CD4-positive, alpha-beta T cell treated with Interleukin-6 at 100 ng/mL for 8 hours (primary cell): Measurements from ENCODE around the gene TSPAN2.

Experiments
- DNase-seq: peaks from one replicate; pipeline ENCODE4 v3.0.0-alpha.2; 2020; ENCODE audit warnings: mixed read lengths, low spot score

The TSPAN2 gene

DNA sequence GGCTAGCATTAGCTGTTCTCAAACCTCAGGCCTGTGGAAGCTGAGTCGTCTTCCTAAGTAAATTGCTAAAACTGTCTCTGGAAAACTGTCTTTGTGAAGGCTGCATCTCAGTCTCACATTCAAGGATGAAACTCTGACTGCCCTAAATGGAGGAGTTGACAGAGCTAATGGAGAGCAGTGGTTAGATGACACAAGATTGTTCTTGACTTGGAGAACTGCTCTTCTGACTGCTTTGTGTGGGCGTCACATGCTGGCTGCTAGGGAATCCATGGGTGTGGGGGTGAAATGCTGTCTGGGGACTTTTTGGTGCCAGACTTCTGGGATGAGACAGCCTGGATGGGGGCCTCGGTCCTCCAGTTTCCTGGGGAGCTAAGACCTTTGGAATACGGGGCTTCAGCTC, 24.5 kb upstream of the TSPAN2 start:
- no peak for DNase-seq

DNA sequence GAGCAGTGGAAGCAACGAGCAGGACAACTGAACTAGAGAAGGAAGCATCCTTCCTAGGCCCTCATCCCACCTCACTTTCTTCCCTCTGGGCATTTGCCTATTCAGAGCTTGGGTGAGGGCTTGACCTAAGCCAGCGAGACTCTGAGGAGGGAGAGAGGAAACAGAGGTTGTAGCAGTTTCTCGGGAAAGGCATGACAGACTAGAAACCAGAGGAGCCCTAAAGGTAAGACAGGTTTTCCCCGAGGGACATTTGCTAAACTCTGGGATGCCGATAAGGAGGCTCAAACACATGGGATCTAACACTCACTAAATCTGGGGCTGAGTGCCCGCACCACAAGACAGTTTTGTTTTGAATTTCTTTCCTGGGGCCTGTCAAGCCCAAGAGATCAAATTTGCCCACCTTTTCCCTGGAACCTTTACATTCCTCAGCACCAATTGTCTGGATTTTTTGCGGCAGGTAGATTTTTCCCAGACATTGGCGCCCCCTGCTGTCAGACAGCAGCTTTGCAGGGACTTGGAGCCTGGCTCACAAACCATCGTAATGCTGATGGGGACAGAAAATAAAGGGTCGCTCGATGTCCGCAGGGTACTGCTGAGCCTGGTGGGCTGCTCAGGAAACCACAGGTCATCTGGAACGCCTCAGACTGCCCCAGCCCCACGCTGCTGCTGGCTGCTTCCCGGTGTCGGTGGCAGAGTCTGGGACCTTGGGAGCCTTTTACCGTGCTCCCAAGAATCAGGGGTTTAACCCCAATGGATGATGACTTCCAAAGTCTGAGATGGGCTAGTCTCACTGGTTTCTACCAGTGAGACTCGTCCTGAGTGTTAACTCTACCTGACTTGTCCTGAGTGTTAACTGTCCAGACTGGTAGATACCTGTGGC, 23.4 kb upstream of the TSPAN2 start:
- DNase-seq, result peak; percentile 31

DNA sequence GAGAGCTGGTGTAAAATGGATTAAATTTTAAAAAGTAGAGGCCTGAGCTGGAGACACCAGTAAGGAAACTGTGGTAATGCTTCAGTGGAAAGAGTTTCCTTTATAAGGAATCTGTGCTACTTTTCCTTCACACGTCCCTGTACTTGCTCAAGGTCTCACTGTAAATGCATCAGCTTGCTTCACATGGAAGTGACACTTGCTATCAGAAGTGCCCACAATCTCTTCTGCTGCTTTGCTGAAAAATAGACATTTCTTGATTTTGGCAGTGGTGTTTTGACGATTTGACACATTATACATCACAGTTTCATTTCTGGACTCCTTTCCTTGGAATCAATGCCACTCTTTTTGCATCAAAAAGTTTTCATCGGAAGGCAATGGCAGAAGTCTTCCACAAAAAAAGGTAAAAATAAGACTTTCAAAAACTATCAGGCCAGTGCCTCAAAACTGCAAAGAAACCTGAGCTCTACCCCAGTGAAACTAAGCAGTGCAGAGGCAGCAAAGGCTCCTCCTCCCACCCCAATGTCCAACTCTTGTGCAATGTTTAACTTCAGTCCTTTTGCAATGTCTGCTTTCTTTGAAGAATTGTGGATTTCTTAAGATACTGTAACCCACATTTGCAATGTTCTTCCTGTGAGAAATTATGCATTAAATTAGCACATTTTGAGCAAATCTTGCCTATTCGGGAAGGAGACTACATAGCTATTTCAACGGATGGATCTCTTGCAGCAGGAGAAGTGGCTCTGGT, 18.4 kb upstream of the TSPAN2 start:
- no peak for DNase-seq

DNA sequence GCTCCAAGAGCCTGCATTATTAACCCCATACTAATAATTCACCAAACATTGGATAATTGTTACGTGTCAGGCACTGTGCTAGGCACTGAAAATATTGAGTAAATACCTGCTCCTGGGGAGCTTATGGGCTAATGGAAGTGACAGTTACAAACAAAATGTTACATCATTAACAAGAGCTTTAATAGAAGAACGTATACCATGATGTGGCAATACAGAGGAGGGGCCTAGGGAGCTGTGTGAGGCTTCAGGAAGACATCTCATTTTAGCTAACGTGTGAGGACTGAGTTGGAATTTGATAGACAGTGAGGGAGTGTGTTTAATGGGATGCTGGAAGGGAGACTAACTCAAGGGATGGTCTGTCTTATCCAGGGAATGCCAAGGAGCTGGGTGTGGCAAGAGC, 16.5 kb upstream of the TSPAN2 start:
- no peak for DNase-seq

DNA sequence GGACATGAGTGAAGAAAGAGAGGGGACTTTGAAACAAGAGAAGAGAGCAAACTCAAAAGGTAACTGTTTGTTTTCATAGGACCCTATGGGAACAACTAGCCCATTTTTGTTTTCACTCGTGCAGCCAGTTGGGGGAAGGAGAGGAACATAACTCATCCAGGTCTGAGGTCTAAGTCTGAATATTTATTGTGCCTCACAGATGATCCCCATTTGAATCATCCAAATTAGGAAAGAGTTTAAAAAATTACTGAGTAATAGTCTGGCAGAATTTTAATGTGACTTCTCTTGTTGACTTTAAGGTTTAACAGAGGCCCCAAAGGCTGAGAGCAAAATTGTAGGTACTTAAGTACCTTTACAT, 10.4 kb upstream of the TSPAN2 start:
- no peak for DNase-seq

DNA sequence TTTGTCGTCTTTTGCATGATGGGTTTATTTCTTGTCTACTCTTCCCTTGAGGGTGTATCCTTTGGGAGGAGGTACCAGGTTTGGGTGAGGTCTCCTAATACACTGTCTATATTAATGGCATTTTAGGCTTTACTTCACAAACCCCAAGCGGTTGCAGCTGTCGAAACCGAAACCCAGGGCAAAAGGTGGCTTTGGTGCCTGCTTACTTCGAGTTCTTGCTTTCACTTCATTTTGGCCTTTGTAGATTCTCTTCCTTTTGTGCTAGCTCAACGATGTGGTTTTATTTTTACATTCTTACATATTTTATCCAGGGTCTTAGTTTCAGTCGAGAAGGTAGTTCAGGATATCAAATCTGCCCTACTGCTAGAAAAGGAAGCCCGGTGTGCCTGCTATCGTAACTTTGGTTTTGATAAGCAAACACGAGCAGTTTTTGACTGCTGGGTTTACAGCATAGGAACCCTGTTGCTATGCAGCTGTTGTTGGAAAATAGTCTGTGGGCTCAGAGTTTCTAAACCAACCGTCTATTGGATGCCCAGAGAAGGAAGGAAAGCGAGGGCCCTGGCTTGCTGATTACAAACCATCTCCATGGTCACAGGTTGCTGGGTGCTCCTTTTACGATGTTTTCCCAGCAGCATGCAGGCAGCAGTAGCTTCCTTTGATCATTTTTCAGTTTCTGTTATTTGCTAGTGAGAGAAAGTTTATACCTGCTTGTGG, 9.8 kb upstream of the TSPAN2 start:
- peak; percentile 81 for DNase-seq

DNA sequence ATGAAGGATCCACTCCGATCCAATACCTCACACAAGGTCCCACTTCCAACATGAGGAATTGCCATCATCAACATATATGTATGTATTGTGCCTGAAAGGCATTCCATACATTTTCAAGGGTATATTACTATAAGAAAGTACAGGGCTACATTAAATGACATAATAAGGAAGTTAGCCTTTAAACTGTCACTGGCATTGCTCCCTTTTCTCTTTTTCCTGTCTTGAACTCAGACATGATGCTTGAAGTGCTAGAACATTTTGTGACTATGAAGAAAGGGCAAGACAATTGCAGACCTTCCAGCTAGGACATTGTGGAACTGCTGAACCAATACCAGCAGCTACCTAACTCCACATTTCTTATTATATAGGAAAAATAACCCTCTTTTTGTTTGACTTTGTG, 2.9 kb upstream of the TSPAN2 start:
- DNase-seq, result no peak

DNA sequence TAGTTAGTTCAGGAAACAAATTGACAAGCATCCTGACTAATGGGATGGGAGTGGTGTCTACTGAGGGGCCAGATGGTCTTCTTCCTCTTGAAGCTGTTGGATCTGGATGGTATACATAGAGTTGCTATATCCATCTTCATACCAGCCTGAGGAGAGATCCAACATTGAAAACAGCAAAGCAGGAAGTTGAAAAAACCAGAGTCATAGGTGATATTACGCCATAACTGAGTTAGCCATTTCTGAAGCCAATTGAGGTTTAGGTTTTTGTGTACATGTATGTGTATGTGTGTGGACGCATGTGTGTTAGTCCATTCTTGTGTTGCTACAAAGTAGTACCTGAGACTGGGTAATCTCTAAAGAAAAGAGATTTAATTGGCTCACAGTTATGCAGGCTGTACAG, 2.3 kb upstream of the TSPAN2 start:
- no peak for DNase-seq

DNA sequence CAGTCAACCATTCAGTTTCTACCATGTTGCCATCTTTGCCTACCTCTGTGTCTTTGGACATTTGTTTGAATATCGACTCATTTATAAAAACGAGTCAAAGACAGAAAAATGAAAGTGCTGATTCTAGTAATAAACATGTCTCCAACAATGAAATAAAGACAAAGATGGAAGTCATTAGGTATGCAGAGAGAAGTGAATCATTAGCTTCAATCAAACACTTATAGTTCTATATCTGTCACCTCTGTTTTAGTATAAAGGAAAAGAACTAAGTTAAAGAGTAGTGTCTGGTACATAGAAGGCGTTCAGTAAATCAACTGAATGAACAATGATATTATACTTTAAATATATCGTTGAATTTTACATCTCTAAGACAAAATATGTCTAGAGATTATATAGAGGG, 1.7 kb upstream of the TSPAN2 start:
- DNase-seq, result no peak

DNA sequence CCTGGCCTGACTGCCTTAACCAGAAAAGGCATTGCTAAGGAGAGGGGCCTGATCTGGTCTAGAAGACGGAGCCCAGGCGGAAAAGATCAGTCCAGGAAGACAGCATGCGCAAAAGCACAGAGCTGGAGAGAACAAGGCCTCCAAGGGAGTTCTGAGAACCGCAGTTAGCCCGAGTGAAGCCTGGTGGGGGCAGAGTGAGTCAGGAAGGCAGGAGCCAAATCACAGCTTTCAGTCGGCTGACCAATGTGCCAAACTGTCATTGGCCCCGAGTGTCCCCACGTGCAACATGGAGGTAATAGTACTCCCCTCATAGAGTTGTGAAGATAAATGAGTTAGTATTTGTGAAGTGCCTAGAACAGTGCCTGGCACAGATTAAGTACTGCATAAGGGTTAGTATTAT, 1.2 kb upstream of the TSPAN2 start:
- no peak for DNase-seq

DNA sequence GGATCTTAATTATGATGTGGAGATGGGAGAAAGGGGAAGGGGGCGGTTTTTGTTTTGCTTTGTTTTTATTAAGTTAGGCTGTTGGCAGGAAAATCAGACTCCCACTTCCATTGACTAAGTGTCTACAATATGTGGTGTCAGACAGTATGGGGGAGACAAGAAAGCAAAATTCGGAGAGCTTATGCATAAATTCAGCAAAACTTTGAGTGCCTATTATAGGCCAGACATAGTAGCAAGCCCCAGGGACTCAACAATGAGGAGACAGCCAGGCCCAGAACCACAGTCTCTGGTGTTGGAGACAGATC, 835 bp upstream of the TSPAN2 start:
- no peak for DNase-seq

DNA sequence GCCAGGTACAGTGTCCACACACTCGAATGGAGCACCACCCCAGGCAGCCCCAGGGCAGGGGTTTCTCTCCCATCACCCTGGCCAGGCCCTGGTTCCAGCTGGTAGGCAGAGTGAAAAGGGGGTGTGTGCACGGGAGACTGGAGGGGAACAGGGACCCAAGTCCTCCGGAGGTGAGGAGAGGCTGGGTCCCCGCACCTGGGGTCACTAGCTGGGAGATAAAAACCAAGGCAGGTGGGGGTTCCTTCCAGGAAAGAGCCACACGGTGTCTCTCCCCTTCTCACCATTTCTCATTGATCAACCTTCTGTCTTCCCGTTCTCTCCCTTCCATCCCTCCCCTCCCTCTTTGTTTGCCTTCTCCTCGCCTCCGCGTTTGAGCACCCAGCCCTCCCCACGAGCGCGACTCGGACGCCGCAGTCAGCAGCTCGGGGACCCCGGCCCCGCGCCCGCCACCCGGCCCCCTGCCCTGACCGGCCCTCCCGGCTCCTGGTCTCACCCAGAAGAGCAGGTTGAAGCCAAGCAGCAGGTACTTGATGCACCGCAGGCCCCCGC, 358 bp downstream of the TSPAN2 start:
- no peak for DNase-seq

DNA sequence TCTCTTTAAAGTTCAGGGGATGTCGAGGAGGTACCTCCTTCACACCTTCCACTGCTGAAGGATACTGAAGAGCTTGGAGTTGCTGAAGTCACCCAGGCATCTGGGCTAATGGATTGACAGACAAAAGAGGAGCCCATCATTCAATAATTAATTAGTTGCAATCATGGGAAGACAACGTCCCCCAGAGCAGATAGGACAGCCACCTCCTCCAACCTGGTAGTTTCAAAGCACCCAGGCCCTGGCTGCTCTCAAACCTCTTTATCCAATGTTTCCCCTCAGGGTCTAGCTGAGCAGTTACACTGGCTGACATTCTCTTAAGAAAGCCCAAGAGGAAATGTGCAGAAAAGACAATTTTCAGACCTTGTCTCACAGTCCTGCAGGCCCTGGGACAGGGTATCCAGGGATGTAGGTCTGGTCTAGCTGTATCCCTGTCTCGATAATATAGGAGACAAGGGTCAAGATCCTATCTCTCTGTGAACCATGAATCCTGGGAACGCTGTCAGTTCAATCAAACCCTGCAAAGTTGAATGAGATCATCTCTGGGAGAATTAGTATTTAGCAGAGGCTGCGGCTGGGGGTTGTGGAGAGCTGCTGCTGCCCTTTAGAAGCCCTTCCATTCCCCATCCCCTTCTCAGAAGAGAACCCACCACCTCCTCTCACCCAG, 1.1 kb downstream of the TSPAN2 start:
- no peak for DNase-seq

DNA sequence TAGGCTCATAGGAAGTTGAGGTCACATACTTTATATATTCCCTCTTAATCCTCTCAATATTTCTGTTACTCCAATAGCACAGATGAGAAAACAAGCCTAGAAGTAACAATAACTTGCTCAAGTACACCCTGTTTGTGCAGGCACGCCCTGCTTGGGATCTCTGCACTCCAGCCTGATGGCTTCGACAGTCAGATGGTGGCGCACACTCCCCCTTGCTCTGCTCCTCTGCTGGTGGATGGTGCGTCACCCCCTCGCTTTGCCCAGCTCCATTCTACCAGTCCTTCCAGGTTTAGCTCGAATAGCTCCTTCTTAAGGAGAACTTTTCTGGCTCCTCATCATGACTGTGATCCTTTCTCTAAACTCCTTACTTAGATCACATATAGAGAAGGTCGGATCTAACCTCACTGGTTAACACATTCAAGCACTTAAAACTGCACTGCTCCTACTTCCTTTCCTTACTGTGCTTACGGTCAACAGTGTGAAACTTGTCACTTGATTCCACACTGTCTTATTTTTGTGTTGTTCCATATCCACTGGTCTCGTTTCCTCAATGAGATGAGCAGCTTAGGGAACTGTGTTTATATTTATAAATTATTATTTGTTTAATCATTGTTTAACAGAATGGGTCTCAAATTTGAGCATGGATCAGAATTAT, 3.0 kb downstream of the TSPAN2 start:
- no peak for DNase-seq

DNA sequence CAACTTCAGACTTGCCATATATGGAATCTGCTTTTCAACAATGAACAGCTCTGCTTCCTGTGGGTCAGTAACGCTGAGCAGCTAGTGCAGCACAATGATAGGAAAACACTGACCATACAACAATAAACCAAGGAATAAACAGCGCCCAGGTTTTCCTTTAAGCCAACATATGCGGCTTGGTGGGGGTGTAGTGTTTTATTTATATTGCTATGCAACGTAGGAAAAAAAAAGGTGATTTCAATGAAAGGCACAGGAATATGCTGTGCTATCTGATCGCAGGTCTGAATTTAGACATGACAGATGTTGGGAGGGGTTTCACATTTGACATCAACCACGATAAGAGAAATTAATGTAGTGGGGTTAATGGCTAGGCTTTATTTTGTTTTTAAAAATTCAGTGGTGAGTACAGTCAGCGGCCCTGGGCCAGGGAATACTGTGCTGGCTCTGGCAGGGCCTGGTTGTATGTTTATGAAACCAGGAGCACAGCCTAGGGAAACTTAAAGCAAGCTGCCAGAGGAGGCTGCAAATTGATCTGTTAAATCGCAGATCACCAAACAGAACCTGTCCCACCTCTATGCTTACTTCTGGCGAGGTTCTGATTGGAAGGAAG, 4.3 kb downstream of the TSPAN2 start:
- no peak for DNase-seq

DNA sequence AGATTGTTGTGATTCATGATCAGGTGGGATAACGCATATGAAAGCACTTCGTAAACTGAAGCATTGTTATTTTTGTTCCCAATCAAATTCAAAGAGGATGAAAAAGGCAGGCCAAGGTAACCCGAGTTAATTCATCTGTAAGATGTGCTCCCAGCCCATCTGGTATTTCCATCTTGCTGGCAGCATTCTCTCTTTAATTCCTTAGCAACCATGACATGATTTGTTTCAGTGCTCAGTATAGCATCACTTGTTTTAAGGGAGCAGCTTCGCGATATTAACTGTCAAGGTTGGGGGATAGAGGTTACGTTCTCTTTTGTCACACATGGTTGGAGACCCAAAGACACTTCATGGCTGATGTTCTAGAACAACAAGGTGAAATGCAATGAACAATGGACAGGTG, 6.4 kb downstream of the TSPAN2 start:
- DNase-seq, result no peak

DNA sequence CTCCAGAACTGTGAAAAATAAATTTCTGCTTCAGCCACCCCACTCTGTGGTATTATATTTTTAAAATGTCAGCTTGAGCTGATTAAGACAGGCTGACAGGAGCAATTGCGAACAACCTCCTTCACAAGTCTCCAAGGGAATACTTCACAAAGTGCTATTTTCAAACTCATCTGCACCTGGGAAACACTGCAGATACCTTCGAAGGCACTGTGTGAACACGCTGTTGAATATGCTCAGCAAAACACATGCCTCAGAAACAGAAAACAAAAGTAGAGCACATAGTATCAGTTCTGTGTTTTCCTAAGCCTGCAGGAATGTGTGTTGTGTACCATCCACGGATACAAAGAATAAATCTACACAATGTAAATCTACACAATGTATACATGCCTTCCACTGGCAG, 10.6 kb downstream of the TSPAN2 start:
- no peak for DNase-seq

DNA sequence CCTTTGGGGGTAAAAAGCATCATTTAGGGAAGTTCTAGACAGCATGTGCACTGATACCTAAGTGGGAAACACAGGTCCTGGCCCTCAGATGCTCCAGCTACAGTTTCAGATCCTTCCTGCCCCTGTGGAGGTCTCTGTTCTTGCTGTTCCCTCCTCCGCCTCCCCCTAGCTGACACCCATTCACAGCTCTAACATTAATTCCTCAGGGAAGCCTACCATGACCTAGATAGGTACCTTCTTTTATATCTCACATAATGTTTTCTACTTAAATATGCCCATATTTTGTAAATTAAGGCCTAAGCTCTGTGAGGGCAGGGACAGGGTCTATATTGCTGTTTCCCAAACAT, 11.3 kb downstream of the TSPAN2 start:
- DNase-seq, result no peak

DNA sequence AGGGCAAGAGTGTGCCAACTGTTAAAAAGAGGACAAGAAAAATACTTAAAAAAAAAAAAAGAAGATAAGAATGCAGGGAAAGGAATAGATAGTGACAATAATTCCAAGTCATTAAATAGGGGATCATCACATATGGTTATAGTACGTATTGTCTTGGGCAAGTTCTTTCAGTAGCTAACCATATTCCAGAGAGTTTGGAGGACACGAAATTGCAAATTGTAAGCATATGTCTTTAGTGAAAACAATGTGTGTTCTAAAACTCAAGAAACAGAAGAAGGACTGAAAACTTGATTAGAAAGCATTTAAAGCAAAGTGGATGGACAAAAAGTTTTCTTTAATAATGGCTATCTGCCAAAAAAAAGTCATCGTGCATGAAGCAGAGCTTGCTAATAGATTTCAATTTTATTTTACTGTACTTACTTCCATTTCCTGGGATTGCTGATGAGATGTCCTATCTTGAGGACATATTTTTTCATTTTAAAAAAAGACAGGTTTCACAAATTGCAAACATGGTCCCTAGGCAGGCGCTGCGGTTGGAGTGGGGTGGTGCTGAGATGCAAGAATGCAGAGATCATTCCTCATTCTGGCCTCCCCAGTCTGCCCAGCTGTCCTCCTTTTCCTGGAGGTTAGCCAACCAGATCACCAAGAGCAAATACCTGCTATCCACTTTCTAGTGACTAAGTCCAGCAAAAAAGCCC, 11.9 kb downstream of the TSPAN2 start:
- no peak for DNase-seq

DNA sequence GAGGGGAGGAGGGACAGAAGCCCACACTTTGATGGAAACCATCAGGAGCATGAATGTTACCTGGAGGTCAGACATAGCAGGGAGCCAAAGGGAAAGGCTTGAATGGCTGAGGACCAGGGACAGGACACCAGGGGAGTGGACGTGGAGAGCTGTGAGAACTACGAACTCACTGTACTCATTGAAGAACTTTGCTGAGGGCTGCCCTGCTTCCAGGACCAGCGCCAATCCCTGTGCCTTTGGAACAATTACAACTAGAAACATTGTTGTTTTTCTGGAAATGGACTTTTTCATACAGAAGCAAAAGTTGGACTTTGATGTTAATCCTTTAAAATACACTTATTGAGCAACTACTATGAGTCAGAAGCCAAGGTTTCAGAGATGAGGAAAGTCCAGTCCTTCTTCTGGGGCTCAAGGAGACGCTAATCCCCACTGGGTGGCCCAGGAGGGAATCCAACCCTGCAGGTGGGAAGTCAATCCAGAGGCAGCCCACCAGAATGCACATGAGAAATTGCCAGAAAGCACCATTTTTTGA, 12.9 kb downstream of the TSPAN2 start:
- no peak for DNase-seq
